ENCODE results near the gene SPRY2. TPM values are rescaled to one million over a fixed set of nuclear protein-coding genes. Genes with fewer than 3 reads are reported as not detected.

SPRY2 gene
- total and polyA plus RNA-seq, 2 of the 8 experiments (the other 6 are each of a cell fraction or from before 2014, with no cell fraction given) = 37.7 to 37.9 TPM

GRCh38 chr13:80388506-80388905 lies 47.6 kb upstream of the SPRY2 start:
- no peaks in the 10 kb centered on the region for H3K4me1 ChIP-seq (replicated peaks in 1 of 4; ENCODE audit: control insufficient read depth in 3 of 4, insufficient read depth in 4 of 4, low read length in 3 of 4)
- CTCF ChIA-PET (ENCODE audit: partially characterized antibody) = interaction anchor here (1.0 to 1.3 kb wide), 2 partner anchors 9 to 19 kb away, joined by 4 to 6 read pairs; no protein-coding TSS in a partner anchor

More at GRCh38 chr13:80388506-80388905, 47.6 kb upstream of the SPRY2 start:
- Histone ChIP-seq H3K79me2 (ENCODE audit: control insufficient read depth in 1 of 2, insufficient read depth in 2 of 2, low read length in 2 of 2) (no peaks in the 10 kb centered on the region), H3K36me3 (ENCODE audit: control insufficient read depth in 2 of 4, insufficient read depth in 4 of 4, low read length in 3 of 4) (no peaks in the 10 kb centered on the region), H3K27me3 (replicated peaks in 1 of 4; ENCODE audit: control insufficient read depth in 3 of 4, extremely low read depth in 1 of 4, insufficient read depth in 3 of 4, low read length in 3 of 4) (no peaks in the 10 kb centered on the region), H4K91ac (replicated peaks; ENCODE audit: insufficient read length, low read length) (no peak overlapping the region), H2BK12ac (ENCODE audit: low read depth, low read length) (no peak overlapping the region), H3K9me3 (ENCODE audit: insufficient read depth in 2 of 2, low read depth in 1 of 2, low read length in 1 of 2) (peaks cover 0 to 2% of the 10 kb centered on the region in 2 experiments; a peak in 1 of 4 replicates), H2BK15ac (ENCODE audit: low read length) (no peak overlapping the region), H3K23me2 (ENCODE audit: low read depth, low read length) (no peaks in the 10 kb centered on the region), H3K18ac (ENCODE audit: extremely low read depth, low read length) (no peak overlapping the region), H2BK20ac (ENCODE audit: low read length) (no peak overlapping the region), H4K5ac (ENCODE audit: insufficient read length, low read depth, low read length) (no peak overlapping the region), H2BK120ac (replicated peaks; ENCODE audit: low read depth, low read length) (no peak overlapping the region), H4K8ac (ENCODE audit: extremely low read depth, insufficient read depth, low read length) (no peak overlapping the region), H3K4me3 (ENCODE audit: extremely low read depth in 1 of 4, insufficient read depth in 2 of 4, low read depth in 3 of 4, low read length in 4 of 4) (no peak overlapping the region), H2BK5ac (ENCODE audit: low read depth, low read length) (no peak overlapping the region), H3K56ac (replicated peaks; ENCODE audit: insufficient read length, low read depth, low read length) (no peak overlapping the region), H3K4ac (replicated peaks; ENCODE audit: insufficient read length, low read depth, low read length) (no peak overlapping the region), H2AFZ (ENCODE audit: low read length) (no peak overlapping the region), H3K9ac (replicated peaks in 1 of 4; ENCODE audit: extremely low read depth in 1 of 4, low read depth in 3 of 4, low read length in 3 of 4) (no peak overlapping the region), H3K27ac (ENCODE audit: low read depth, low read length) (no peak overlapping the region), H3K23ac (ENCODE audit: insufficient read length) (no peak overlapping the region), H3K79me1 (ENCODE audit: low read depth, low read length) (no peaks in the 10 kb centered on the region), H3K14ac (ENCODE audit: insufficient read length) (no peak overlapping the region), H2AK5ac (ENCODE audit: low read depth, low read length) (no peak overlapping the region), H3K4me2 (ENCODE audit: insufficient read depth in 1 of 2, low read depth in 2 of 2, low read length in 2 of 2) (no peak overlapping the region), H4K20me1 (replicated peaks in 1 of 2; ENCODE audit: control insufficient read depth in 1 of 2, insufficient read depth in 2 of 2, low read length in 2 of 2) (no peaks in the 10 kb centered on the region)
- WGBS, 2 experiments (ENCODE audit: extremely low coverage in 1 of 2, insufficient coverage in 1 of 2, insufficient read length in 1 of 2, insufficient replicate concordance in 2 of 2, low coverage in 1 of 2, low lambda C conversion rate in 2 of 2, missing lambda C conversion rate in 1 of 2) = 91% methylated on average over 7 of the region's 7 CpGs; no CpG with 5 or more reads in 1 of the 2 experiments
- TF ChIP-seq GABPA (IDR thresholded peaks at IDR 0.05; ENCODE audit: borderline replicate concordance, insufficient read depth, low read length) = no peak
- no peak for TF ChIP-seq HDAC6 (IDR thresholded peaks at IDR 0.05; ENCODE audit: low read depth, low read length)
- no peak for TF ChIP-seq TCF12 (IDR thresholded peaks at IDR 0.05; ENCODE audit: low read depth, low read length)
- TF ChIP-seq BACH1 (IDR thresholded peaks at IDR 0.05; ENCODE audit: low read length) = no peak
- no peak for TF ChIP-seq CHD1 (IDR thresholded peaks at IDR 0.05; ENCODE audit: low read depth, low read length)
- TF ChIP-seq NRF1 (IDR thresholded peaks at IDR 0.05; ENCODE audit: low read depth, low read length) = no peak
- TF ChIP-seq CTBP2 (IDR thresholded peaks at IDR 0.05; ENCODE audit: borderline replicate concordance, insufficient read depth, insufficient read length, low read length) = no peak
- TF ChIP-seq TEAD4 (IDR thresholded peaks at IDR 0.05; ENCODE audit: low read depth, low read length) = no peak
- no peak for TF ChIP-seq RXRA (IDR thresholded peaks at IDR 0.05; ENCODE audit: insufficient read depth, low read depth, low read length)
- TF ChIP-seq FOSL1 (IDR thresholded peaks at IDR 0.05; ENCODE audit: insufficient read depth, low read depth, low read length) = no peak
- no peak for TF ChIP-seq CBX8 (IDR thresholded peaks at IDR 0.05; ENCODE audit: borderline replicate concordance, low read depth, low read length)
- FAIRE-seq = no peak
- POLR2A ChIA-PET (ENCODE audit: partially characterized antibody) = no interaction called here
- DNase-seq (ENCODE audit: low read depth in 1 of 2, low spot score in 2 of 2) = no peak

Data from H1 (cell line).